HUDEP-2 (cell line): ENCODE data around the gene OSBPL3.

ENCODE experiments used
- DNase-seq, 76 experiments: peaks; one replicate each; lab custom pipeline; 2025; ENCODE audit not compliant: unreplicated experiment in 76 of 76; lab: John Stamatoyannopoulos, UW

Gene OSBPL3

DNA sequence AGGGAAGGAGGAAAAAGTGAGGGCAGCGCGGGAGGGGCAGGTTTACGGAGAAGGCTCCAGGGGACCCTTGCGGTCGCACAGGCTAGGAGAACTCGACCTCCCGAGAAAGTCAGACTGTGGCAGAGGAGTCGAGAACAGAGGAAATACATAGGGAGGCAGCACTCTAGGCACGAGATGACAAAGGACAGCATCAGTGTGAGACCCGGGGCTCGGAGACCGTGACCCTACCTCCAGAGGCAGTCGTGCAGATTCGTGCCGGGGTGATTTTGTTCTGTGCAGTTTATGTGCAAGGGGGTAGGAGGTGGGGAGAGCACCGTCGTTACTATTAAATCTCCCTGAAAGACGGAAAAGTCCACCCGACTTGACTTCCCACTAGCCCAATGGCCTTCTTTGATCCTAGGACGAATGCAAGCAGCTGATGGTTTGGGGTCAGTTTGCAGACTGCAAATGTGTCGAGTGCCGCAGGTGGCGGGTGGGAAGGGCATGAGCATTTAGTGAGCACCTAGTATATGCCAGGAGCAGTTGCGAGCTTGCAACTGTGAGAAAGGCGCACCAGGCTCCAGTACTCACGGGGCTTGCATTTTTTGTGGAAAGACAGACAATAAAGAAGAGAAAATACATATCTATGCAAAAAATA, 674 bp upstream of the OSBPL3 start:
- peak in 48 of 76 experiments; percentile 7 to 81 (median 46) for DNase-seq

DNA sequence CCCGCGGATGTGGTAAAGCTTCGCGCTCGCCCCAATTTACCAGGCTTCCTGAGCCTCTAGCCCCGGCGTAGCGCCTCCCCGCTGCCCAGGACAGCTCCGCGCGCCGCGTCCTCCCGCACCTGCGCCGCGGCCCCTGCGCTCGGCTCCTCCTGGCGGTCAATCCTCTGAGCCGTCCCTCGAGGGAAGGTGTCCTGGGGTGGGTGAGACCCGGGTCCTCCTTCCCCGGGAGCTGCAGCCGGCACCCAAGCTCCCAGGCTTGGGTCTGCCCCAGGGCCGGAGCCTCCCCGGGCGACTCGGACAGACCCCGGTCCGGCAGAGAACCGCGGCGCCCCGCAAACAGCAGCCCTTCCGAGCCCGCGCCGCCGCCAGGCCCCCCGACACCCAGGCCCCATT, 512 bp downstream of the OSBPL3 start:
- DNase-seq, result peak in 57 of 76 experiments; percentile 8 to 88 (median 50)

DNA sequence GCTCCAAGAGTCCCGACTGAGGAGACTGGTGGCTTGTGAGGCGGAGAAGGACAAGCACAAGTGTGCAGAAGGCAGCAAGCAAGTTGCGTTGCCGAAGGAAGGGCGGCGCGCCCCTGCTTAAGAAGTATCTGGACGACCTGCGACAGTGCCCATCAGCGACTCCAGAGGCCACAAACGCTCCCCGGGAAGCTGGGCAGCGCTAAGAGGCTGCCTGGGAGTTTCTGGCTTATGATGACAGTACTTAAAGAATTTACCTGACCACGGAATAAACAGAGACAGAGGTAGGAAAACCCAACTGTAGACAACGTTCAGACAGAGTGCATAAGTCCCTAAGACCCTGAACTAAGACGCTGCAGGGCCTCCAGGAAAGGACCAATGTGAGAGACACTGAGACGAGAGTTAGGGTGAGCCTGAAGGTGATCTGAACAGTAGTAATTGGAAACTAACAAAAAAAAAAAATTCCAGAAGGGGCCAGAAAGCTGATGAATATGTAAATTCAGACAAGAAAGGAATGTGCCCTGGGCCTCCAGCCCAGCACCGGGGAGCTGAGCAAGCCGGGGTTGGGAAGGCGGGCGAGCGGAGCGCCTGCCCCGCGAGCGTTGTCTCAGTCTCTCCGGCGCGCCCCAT, 1.0 kb downstream of the OSBPL3 start:
- peak in 14 of 76 experiments; percentile 11 to 34 (median 24) for DNase-seq

DNA sequence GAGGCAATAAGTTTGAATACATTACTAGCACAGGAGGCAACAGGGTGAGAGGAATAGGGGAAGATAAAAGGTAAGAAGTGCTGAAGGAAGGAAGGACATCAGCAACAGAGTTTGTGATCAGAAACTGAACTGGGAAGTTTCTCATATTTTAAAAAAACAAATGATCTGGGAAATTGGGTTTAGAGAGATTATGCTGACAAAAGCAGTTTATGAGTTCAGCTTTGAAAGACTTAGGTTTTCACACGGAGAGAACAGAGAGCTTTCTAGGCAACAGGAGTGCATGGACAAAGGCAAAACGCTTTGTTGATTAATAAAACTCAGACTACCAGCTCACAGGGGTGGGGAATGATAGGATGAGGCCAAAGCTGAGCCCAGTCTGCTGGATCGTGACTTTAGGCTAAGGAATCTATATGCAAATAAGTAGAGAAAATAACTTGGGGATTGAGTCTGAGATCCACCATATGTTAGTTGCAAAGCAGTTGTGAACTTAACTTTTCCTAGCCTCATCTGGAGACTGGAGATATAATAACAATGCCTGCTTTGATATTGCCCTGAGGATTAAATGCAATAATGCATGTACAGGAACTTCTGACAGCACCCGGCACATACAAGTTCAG, 4.2 kb downstream of the OSBPL3 start:
- no peak for DNase-seq

DNA sequence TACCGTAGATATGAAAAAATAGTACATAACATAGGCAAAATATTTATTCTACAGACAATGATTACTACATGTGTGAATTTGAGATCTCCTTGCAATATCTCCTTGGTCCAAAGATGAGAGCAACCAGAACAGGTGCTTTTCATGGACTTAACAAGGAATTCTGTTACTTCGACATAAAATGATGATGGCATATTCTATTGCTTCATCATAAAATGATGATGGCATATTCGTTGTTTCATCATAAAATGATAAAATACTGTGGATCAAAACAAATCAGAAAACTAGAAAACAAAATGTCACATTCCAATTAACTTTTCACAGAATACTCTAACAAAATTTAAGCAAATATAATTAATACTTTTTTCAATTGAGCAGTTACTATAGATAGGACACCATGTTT, 4.8 kb downstream of the OSBPL3 start:
- DNase-seq, result no peak

DNA sequence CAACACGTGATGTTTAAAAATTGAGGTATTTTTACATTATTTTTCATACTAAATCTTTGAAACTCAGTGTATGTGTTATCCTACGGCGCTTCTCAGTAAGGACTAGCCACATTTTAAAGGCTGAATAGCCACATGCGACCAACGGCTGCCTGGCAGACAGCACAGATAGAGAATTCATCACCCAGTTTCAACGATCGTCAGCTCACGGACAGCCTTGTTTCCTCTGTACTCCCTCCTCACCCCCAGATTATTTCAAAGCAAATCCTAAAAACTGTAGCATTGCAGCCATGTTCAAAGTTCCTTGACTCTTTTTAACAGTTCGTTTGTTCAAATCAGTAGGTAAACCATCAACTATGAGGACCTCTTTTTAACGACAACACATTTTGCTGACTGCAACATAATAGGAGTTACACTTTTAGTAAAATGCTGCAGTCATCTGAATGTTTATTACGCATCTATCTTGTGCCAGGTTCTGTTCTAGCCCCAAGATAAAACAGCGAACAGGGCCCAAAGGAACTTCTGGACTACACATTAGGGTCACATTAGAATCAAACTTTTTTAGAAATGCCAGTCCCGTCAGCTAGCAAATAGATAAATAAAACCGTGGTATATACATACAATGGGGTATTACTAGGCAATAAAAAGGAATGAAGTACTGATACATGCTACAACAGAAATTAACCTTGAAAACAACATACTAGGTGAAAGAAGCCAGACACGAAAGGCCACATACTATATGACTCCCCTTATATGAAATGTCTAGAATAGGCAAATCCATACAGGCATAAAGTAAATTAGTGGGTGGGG, 5.7 kb downstream of the OSBPL3 start:
- peak in 1 of 76 experiments; percentile 2 for DNase-seq

DNA sequence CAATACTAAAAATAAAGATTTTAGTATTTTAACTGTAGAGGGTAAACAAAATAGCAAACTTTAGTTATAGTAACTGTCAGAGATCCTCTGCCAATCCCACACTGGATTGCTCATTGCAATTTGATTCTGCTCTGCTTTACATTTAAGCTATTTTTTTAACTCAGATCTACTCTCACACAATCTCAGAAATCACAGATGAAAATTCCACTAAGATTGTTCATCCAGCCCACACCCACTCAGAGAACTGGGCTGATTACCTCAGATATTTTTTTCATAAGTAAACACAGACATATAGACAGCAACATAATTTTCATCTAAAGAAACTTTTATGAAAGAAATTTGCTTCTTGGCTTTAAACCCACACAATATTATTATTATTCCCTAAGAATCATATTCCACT, 7.0 kb downstream of the OSBPL3 start:
- DNase-seq, result no peak

DNA sequence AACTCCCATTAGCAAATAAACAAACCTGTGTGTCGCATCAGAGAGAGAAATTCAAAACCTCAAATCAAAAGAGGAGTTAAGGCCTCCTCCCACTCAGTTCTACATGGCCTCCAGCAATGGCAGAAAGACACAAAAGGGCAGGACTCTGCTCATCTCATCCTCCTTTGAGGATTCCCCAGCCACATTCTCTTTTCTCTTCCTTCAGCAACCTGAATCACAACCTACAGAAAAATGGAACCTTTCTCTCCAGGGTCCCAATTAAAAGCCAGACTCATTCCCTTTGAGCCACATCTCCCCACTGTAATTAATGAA, 7.9 kb downstream of the OSBPL3 start:
- DNase-seq, result no peak

DNA sequence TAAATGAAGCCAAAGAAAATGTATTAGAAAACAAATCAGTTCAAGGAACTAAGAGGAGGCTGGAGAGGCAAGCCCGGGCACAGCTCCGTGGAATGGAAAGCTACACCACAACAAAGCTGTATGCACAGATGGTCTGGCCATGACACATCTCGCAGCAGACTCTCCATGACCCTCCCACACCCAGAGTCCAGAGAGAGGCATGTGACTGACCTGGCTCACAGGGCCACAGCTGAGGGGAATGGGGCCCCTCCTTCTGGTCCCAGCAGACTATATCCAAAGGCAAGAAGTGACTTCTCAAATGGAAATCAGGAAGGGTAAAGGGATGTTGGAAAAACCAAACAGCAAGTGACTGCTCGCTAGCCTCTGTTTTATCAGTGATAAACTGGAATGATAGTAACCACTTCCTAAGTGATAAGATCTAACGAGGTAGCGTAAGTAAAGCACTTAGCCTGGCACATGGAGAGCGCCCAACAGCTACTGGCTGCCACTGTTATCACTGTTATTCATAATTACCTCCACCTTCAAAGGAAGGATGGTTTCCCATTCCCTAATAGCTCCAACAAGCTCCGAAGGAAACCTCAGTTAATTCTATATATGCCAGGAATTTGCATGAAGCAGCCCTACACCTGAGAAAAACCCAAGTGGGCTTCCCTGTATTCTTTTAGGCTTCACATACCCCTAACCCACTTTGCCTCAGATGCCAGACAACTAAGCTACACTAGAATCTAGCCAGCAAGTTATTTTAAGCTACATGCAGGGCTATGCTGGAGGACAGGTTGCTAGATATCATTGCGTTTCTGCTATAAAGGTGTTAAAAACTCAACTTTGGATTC, 8.4 kb downstream of the OSBPL3 start:
- peak in 25 of 76 experiments; percentile 5 to 70 (median 29) for DNase-seq

DNA sequence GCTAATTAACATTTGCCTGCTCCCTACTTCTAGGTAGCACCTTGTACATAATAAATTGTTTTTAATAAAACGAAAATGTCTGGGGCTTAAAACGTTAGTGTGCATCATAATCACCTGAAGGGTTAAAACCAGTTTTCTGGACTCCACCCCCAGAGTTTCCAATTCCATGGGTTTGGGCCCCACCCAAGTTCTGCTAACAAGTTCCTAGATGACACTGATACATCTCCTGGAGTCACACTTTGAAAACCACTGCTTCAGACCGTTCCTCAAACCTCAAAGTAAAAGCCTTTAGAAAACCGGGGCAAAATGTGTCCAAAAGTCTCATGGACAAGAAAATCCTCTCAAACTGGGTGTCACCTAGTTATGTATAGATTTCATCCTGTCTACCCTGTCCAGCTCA, 9.3 kb downstream of the OSBPL3 start:
- DNase-seq, result peak in 1 of 76 experiments; percentile 4

DNA sequence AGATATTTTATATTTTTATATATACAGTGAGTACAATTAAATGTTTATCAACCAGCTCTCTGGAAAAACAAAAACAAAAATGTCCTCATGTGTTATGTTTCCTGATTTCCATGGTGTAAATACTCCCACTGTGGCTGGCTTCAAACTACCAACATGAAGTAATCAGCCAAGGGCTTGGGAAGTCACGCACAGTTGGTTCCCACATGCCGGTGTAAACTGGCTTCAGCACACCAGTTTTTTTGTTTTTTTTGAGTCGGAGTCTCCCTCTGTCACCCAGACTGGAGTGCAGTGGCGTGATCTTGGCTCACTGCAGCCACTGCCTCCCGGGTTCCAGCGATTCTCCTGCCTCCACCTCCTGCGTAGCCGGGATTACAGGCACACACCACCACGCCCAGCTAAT, 11.8 kb downstream of the OSBPL3 start:
- no peak for DNase-seq

DNA sequence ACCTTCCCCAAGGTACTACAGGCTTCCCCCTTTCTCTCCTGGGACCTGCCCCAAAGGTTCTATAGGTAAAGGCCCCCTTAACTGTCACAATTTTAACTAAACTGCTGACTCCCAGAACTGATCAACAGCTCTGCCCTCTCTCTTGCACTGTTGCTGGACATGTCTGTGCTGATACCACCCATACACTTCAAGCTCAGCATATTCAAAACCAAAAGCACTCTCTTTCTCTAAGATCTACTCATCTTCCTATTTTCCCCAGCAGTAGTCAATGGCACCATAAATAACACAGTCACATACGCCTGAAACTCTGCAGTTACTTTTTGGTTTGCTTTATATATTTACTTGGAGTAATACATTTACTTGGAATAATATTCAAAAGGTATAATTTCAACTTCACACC, 12.3 kb downstream of the OSBPL3 start:
- DNase-seq, result no peak

DNA sequence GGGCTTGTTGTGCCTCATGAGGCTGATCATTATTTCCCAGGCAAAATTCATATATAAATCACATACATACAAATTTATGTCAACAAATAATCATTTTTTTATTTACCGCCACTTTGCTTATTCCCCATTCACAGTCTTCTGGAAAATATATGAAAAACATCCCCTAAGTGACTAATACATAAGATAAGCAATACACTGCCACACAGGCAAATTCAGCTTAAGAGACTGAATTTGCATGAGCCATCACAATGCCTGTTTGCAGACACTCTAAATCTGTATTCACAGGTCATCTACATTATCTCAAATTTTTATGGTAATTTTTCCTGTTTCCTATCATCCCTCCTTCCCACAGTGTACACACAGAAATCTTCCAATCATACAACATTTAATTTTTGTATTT, 13.2 kb downstream of the OSBPL3 start:
- no peak for DNase-seq

DNA sequence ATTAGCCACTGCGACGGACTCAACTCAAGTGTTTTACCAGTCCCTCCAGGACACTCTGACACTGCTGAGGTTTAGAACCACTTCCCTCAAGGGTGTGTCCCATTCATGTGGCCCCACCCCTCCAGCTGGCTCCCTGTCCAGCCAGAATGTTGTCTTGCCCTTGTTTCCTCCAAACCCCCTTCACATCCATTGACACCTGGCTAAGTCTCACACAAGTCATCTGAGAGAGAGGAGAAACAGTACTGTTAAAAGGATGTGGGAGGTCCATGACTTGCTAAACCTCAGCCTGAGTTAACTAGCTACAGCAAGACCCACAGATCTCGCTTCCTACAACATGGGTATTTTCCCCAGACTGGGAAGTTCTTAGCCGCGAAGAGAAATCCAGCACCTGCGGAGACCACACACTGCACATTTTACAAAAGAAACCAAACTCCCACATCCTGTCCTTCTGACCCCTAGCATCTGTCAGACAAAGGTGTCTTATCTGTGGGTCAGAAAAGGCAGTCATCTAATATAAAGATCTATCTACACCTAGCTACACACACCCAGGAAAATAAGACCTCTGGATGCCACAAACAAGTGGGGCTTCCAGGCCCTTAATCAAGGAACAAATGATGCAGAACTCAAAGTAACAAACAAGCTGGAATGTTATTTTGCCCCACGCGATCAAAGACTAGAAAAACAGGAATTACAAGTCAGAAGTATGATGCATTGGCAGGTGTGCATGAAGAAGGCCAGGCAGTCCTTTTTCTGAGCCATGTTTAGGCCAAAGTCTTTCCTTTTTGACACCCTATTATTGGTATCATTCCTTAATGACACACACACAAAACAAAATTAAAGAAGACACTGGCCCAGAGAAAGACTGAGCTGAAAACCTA, 13.9 kb downstream of the OSBPL3 start:
- DNase-seq, result peak in 17 of 76 experiments; percentile 3 to 31 (median 17)

DNA sequence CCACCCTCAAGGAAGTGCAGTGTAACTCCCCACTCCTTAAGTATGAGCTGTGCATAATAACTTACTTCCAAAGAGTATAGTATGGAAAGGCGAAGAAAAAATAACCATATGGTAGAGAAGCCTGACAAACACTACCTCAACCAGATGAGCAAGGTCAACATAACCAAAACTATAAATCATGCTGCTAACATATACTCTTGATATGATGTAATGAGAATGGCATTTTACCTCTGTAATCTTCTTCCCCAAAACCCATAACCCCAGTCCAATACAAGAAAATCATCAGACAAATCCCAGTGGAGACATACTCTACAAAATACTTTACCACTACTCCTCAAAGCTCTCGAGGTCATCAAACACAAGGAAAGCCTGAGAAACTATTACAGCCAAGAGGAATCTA, 15.8 kb downstream of the OSBPL3 start:
- DNase-seq, result no peak

DNA sequence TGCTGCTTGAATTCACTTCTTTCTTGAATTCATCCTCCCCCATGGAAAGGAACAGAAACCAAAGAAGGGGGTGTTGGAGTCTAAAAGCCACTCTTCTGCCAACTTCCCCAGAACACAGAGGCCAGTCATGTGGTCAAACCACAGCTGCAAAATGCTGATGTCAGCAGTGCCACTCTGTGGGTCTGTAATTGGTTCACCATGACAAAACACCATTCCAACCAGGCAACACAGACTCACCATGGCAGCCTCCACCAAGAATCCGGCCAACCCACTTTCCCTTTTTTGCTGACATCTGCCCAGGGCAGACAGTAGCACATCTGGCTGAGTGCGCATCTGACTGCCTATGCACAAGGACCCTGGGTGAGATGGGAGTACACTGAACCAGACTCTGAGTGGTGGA, 16.8 kb downstream of the OSBPL3 start:
- peak in 45 of 76 experiments; percentile 8 to 67 (median 34) for DNase-seq

DNA sequence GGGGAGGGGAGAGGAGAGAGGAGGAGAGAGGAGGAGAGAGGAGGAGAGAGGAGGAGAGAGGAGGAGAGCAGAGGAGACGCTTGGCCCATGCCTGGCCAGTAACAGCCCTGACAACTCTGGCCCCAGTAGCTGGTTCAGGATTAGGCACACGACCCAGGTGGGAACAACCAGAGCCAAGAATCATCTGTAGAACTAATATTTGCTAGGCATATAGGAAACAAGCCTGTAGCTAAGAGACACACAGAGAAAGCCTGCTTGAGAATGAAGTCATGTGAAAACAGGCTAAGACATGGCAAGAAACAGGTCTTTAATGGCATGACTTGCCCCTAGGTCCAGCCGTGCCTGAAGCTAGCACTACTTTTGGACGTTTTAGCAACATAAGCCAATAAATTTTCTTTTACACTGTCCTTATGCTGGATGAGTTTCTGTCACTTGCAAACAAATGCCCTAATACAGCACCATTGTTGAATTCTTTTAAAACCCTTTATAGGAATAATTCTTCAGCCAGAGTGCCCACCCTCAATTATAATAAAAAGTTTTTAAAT, 17.5 kb downstream of the OSBPL3 start:
- no peak for DNase-seq

DNA sequence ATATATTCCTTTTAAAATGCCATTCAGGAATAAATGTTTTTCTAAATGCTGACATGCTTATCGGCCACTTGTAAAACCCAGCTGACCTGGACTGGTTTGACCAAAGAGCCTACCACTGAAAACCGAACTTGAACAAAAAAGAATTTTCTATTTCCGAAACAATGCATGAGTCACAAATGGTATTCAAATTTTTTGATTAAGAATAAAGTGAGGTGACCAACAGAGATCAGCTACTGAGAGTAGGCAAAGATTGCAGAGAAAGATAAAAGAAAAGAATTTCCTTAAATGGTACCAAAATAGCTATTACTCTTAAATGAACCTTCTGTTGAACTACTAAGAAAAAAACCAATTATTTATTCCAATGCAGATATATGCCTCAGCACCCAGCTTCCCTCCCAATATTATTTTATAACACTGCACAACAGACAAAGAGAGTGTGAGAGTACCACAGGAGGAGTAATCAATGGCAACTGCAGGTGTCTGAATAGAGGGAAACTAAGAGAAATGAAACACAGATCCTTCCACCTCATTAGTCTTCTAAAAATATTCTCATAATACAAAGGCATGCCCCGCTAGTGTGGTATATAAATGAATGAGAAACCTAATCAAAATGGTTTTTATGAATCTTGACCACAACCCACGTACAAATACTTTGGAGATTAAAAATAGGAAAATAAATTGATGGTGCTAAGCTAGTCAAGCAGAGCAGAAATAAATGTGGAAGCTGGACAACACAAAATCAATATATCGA, 20.1 kb downstream of the OSBPL3 start:
- DNase-seq, result no peak

DNA sequence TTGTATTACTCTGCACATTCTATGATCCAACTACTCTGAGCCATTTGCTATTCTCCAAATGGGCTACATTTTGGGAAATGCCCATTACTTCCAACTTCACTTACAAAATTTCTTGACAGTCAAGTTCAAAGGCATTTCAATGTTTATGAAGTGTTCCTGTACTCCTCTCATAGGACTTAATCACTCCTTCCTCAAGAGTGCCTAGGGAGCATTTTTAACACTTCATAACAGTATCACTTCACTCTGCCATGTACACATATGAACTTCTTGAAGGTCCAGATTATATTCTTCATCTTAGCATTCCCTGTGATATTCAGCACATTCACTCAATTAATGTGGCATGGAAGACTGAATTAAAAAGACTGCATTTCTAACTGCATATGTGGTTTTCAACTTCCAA, 21.6 kb downstream of the OSBPL3 start:
- DNase-seq, result no peak
